ENCODE measurements around the gene TES. TPM values are rescaled to one million over a fixed set of nuclear protein-coding genes. Genes with fewer than 3 reads are reported as not detected.

Gene TES
- total RNA-seq, 1 experiment from 2014 or later = 111 TPM

- DNase-seq (ENCODE audit: low read depth) = no peak
Observed at GRCh38 chr7:116219834-116220233, 9.5 kb downstream of the TES start.

GRCh38 chr7:116222501-116222900 lies 12.2 kb downstream of the TES start:
- no peak for DNase-seq (ENCODE audit: low read depth)

GRCh38 chr7:116223588-116223987 lies 13.2 kb downstream of the TES start:
- no peak for DNase-seq (ENCODE audit: low read depth)

GRCh38 chr7:116224492-116225098 lies 14.3 kb downstream of the TES start:
- no peak for DNase-seq (ENCODE audit: low read depth)

- no peak for DNase-seq (ENCODE audit: low read depth)
Observed at GRCh38 chr7:116225860-116226259, 15.5 kb downstream of the TES start.

GRCh38 chr7:116226664-116227063 lies 16.3 kb downstream of the TES start:
- DNase-seq (ENCODE audit: low read depth) = no peak

GRCh38 chr7:116227678-116228239 lies 17.4 kb downstream of the TES start:
- peak; percentile 80 for DNase-seq (ENCODE audit: low read depth)

GRCh38 chr7:116228241-116228640 lies 17.9 kb downstream of the TES start:
- DNase-seq (ENCODE audit: low read depth) = no peak

- no peak for DNase-seq (ENCODE audit: low read depth)
Observed at GRCh38 chr7:116229366-116229765, 19.0 kb downstream of the TES start.

GRCh38 chr7:116230191-116231005 lies 20.1 kb downstream of the TES start:
- peak; percentile 30 for DNase-seq (ENCODE audit: low read depth)

GRCh38 chr7:116231543-116231942 lies 21.2 kb downstream of the TES start:
- DNase-seq (ENCODE audit: low read depth) = no peak

GRCh38 chr7:116231949-116232348 lies 21.6 kb downstream of the TES start:
- peak; percentile 64 for DNase-seq (ENCODE audit: low read depth)

GRCh38 chr7:116232350-116232749 lies 22.0 kb downstream of the TES start:
- DNase-seq (ENCODE audit: low read depth) = no peak

- DNase-seq (ENCODE audit: low read depth) = peak; percentile 76
Observed at GRCh38 chr7:116232920-116233319, 22.6 kb downstream of the TES start.

GRCh38 chr7:116234517-116235200 lies 24.3 kb downstream of the TES start:
- no peak for DNase-seq (ENCODE audit: low read depth)

GRCh38 chr7:116235380-116235779 lies 25.0 kb downstream of the TES start:
- DNase-seq (ENCODE audit: low read depth) = no peak

GRCh38 chr7:116236020-116236630 lies 25.8 kb downstream of the TES start:
- peak; percentile 52 for DNase-seq (ENCODE audit: low read depth)

- DNase-seq (ENCODE audit: low read depth) = no peak
Observed at GRCh38 chr7:116239020-116239419, 28.7 kb downstream of the TES start.

- DNase-seq (ENCODE audit: low read depth) = no peak
Observed at GRCh38 chr7:116239434-116239833, 29.1 kb downstream of the TES start.

GRCh38 chr7:116240024-116240668 lies 29.8 kb downstream of the TES start:
- no peak for DNase-seq (ENCODE audit: low read depth)

GRCh38 chr7:116241291-116241690 lies 31.0 kb downstream of the TES start:
- DNase-seq (ENCODE audit: low read depth) = no peak

GRCh38 chr7:116242178-116242577 lies 31.8 kb downstream of the TES start:
- no peak for DNase-seq (ENCODE audit: low read depth)

Measured in RPMI7951 (cell line).